ENCODE measurements around the gene ADK. TPM values are rescaled to one million over a fixed set of nuclear protein-coding genes. Genes with fewer than 3 reads are reported as not detected.

Gene ADK
- total and polyA plus RNA-seq, 2 donors (not counting 3 experiments of a cell fraction or from before 2014, with no cell fraction given): 11.7 to 46.5 TPM

DNA sequence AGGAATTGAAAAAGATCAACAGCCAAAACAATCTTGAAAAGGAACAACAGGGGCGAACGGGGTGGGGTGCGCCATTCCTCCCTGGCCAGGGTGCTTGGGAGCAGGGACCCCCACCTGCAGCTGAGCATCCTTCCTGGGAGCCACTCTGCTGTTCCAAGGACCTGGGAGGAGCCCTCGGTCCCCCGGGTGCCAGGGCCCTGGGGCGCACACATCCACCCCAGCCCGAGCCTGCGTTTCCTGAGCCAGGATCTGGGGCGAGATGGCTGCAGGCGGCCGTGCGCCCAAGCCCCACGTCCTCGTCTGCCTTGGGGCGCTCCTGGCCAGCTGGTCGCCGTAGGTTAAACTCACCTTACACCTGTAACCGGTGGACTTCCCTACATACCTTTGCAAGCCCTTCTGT lies 11.0 kb upstream of the ADK start:
- no peak overlapping the region for H3K27ac ChIP-seq (ENCODE audit: insufficient read depth, low read depth, low read length)
- H3K4me1 ChIP-seq (ENCODE audit: control insufficient read depth, extremely low read depth, insufficient read depth, low read length): peaks cover 6% of the 10 kb centered on the region
- no peaks in the 10 kb centered on the region for H3K9me1 ChIP-seq (replicated peaks; ENCODE audit: control insufficient read depth, extremely low read depth, insufficient read depth, low read length)
- no peak overlapping the region for H3K4me3 ChIP-seq (replicated peaks in 1 of 3; ENCODE audit: insufficient read depth in 1 of 3, low read depth in 1 of 3, low read length in 3 of 3)
- intact Hi-C loops (cut with micrococcal nuclease) (no loop called here), dilution Hi-C loops (cut with MboI; ENCODE audit: extremely low pct_ligation_motif_present, low sequenced_read_pairs) (no loop called here)
- DNase-seq (ENCODE audit: low read depth, low spot score): no peak
- TF ChIP-seq POLR2AphosphoS5 (IDR thresholded peaks at IDR 0.05; ENCODE audit: insufficient read depth, low read depth, low read length) (no peak), EZH2 (IDR thresholded peaks at IDR 0.05; ENCODE audit: borderline replicate concordance, low read depth, low read length, severe bottlenecking) (no peak), POLR2A (IDR thresholded peaks at IDR 0.05; ENCODE audit: low read depth, low read length) (no peak), FOS (IDR thresholded peaks at IDR 0.05; ENCODE audit: borderline replicate concordance, insufficient read depth, low read length) (no peak), MYC (IDR thresholded peaks at IDR 0.05; ENCODE audit: low read depth, low read length) (no peak), GATA2 (IDR thresholded peaks at IDR 0.05; ENCODE audit: insufficient read depth, insufficient read length, low read depth, low read length) (no peak), JUN (IDR thresholded peaks at IDR 0.05; ENCODE audit: borderline replicate concordance, insufficient read depth, insufficient read length, low read depth) (no peak)
- TF ChIP-seq, protein P1, sequence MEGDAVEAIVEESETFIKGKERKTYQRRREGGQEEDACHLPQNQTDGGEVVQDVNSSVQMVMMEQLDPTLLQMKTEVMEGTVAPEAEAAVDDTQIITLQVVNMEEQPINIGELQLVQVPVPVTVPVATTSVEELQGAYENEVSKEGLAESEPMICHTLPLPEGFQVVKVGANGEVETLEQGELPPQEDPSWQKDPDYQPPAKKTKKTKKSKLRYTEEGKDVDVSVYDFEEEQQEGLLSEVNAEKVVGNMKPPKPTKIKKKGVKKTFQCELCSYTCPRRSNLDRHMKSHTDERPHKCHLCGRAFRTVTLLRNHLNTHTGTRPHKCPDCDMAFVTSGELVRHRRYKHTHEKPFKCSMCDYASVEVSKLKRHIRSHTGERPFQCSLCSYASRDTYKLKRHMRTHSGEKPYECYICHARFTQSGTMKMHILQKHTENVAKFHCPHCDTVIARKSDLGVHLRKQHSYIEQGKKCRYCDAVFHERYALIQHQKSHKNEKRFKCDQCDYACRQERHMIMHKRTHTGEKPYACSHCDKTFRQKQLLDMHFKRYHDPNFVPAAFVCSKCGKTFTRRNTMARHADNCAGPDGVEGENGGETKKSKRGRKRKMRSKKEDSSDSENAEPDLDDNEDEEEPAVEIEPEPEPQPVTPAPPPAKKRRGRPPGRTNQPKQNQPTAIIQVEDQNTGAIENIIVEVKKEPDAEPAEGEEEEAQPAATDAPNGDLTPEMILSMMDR (IDR thresholded peaks at IDR 0.05; ENCODE audit: extremely low read depth in 1 of 2, insufficient read depth in 1 of 2, low read depth in 1 of 2, low read length in 2 of 2): no peak
- TF ChIP-seq, protein P2, sequence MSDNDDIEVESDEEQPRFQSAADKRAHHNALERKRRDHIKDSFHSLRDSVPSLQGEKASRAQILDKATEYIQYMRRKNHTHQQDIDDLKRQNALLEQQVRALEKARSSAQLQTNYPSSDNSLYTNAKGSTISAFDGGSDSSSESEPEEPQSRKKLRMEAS (IDR thresholded peaks at IDR 0.05; ENCODE audit: insufficient read depth, insufficient read length): no peak
- ChIA-PET POLR2A (no interaction called here), CTCF (interaction anchor here (1.2 kb wide), 1 partner anchor 73 kb away, joined by 3 read pairs; no protein-coding TSS in a partner anchor)
- H3K9me3 ChIP-seq (replicated peaks; ENCODE audit: control insufficient read depth, insufficient read depth, low read length): no peaks in the 10 kb centered on the region
- peaks cover 50% of the 10 kb centered on the region for H3K79me2 ChIP-seq (ENCODE audit: control insufficient read depth, insufficient read depth, low read length)
- H3K4me2 ChIP-seq (ENCODE audit: insufficient read depth, low read length): no peak overlapping the region
- H4K20me1 ChIP-seq (replicated peaks; ENCODE audit: control insufficient read depth, extremely low read depth, insufficient read depth, low read length): peaks cover 4% of the 10 kb centered on the region
- H3K9ac ChIP-seq (replicated peaks; ENCODE audit: extremely low read depth, insufficient read depth, low read length): no peak overlapping the region
- no peak for FAIRE-seq
- H2AFZ ChIP-seq (ENCODE audit: low read depth, low read length): no peak overlapping the region
- no peaks in the 10 kb centered on the region for H3K27me3 ChIP-seq (ENCODE audit: control insufficient read depth in 2 of 2, insufficient read depth in 2 of 2, low read length in 2 of 2)
- no TSS peak for BruUV-seq (replicated peaks)
- H3K36me3 ChIP-seq (ENCODE audit: control insufficient read depth in 2 of 2, extremely low read depth in 1 of 2, insufficient read depth in 2 of 2, low read length in 2 of 2): peaks cover 4 to 19% of the 10 kb centered on the region in 2 experiments

Measured in endothelial cell of umbilical vein (primary cell).